ENCODE data around the gene DEUP1.

- TF ChIP-seq, protein P1, sequence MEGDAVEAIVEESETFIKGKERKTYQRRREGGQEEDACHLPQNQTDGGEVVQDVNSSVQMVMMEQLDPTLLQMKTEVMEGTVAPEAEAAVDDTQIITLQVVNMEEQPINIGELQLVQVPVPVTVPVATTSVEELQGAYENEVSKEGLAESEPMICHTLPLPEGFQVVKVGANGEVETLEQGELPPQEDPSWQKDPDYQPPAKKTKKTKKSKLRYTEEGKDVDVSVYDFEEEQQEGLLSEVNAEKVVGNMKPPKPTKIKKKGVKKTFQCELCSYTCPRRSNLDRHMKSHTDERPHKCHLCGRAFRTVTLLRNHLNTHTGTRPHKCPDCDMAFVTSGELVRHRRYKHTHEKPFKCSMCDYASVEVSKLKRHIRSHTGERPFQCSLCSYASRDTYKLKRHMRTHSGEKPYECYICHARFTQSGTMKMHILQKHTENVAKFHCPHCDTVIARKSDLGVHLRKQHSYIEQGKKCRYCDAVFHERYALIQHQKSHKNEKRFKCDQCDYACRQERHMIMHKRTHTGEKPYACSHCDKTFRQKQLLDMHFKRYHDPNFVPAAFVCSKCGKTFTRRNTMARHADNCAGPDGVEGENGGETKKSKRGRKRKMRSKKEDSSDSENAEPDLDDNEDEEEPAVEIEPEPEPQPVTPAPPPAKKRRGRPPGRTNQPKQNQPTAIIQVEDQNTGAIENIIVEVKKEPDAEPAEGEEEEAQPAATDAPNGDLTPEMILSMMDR (IDR thresholded peaks at IDR 0.05 in 4 of 5, conservative IDR thresholded peaks at IDR 0.05 in 1 of 5): no peak
- no peak for TF ChIP-seq POLR2A (IDR thresholded peaks at IDR 0.05)
Observed at GRCh38 chr11:93326681-93327080, 3.9 kb upstream of the DEUP1 start.
